ENCODE measurements around the gene KCNK10.

DNA sequence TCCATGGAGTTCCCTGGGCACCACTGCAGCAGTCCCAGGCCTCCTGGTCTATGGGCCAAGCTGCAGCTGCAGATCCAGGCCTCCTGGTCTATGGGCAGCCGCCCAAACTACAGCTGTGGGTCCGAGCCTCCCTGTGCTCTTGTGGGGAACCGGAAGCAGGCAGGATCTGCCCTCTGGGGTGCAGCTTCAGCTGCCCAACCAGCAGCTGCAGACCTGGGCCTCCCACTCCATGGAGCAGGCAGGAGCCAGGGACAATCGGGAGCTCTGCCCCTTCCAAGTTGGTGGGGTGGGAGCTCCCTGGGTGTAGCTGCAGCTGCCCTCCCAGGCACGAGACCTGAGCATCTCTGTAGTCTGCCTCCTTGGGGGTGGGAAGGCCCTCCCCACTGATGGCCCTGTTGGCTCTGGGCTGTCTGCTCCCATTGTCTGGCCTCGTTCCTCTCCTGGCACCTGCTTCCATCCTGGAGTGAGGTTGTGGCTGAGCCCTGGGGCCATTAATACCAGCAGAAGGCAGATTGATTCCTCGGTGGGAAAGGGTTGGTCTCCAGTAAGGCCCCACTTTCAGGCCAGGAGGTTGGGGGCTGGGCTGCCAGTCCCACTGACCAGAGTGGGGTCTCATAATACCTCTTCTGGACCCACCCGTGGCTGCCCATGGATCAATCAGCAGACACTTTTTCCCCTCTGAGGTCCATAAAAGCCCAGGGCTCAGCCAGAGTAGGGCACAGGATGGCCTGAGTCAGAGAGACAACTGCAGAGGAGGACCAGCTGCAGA, 176.0 kb downstream of the KCNK10 start:
- TF ChIP-seq EZH2phosphoT487 (IDR thresholded peaks at IDR 0.05; ENCODE audit: borderline replicate concordance): no peak
- TF ChIP-seq, protein P1, sequence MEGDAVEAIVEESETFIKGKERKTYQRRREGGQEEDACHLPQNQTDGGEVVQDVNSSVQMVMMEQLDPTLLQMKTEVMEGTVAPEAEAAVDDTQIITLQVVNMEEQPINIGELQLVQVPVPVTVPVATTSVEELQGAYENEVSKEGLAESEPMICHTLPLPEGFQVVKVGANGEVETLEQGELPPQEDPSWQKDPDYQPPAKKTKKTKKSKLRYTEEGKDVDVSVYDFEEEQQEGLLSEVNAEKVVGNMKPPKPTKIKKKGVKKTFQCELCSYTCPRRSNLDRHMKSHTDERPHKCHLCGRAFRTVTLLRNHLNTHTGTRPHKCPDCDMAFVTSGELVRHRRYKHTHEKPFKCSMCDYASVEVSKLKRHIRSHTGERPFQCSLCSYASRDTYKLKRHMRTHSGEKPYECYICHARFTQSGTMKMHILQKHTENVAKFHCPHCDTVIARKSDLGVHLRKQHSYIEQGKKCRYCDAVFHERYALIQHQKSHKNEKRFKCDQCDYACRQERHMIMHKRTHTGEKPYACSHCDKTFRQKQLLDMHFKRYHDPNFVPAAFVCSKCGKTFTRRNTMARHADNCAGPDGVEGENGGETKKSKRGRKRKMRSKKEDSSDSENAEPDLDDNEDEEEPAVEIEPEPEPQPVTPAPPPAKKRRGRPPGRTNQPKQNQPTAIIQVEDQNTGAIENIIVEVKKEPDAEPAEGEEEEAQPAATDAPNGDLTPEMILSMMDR (conservative IDR thresholded peaks at IDR 0.05; ENCODE audit: low read length): no peak
